ENCODE data around the gene ARHGAP22.

GRCh38 chr10:48501226-48501625, 103.6 kb downstream of the ARHGAP22 start:
- no peak for TF ChIP-seq CTCF (IDR thresholded peaks at IDR 0.05)
- no peak for TF ChIP-seq ZFX (IDR thresholded peaks at IDR 0.05; ENCODE audit: borderline replicate concordance)
